ENCODE results near the gene CYP4F3.

DNA sequence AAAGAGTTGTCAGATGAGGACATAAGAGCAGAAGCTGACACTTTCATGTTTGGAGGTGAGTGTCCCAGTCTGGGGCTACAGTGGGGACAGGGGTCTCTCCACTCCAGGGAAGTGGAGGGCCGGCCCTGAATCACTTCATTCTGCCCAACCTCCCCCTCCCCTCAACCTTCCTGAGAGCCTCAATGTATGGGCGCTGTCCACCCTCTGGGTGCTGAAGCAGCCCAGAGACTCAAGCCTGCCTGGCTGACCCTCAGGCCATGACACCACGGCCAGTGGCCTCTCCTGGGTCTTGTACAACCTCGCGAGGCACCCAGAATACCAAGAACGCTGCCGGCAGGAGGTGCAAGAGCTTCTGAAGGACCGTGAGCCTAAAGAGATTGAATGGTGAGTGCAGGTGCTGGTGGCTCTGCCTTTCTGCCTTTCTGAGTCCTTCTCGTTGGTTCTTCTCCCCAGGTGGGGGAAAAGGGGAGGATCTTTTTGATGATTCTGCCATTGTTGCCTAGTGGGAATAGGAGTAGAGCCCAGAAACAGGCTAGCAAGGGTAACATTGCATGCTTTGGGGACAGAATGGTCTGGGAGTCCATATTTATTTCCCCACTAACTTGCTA lies 16.9 kb upstream of the CYP4F3 start:
- TF ChIP-seq, protein P1, sequence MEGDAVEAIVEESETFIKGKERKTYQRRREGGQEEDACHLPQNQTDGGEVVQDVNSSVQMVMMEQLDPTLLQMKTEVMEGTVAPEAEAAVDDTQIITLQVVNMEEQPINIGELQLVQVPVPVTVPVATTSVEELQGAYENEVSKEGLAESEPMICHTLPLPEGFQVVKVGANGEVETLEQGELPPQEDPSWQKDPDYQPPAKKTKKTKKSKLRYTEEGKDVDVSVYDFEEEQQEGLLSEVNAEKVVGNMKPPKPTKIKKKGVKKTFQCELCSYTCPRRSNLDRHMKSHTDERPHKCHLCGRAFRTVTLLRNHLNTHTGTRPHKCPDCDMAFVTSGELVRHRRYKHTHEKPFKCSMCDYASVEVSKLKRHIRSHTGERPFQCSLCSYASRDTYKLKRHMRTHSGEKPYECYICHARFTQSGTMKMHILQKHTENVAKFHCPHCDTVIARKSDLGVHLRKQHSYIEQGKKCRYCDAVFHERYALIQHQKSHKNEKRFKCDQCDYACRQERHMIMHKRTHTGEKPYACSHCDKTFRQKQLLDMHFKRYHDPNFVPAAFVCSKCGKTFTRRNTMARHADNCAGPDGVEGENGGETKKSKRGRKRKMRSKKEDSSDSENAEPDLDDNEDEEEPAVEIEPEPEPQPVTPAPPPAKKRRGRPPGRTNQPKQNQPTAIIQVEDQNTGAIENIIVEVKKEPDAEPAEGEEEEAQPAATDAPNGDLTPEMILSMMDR (IDR thresholded peaks at IDR 0.05; ENCODE audit: low read length): no peak
- TF ChIP-seq EZH2 (IDR thresholded peaks at IDR 0.05; ENCODE audit: borderline replicate concordance, low read length): no peak
